Thyroid gland (tissue), 4 donors: ENCODE results near the gene ANKS1A. TPM values are rescaled to one million over a fixed set of nuclear protein-coding genes. Genes with fewer than 3 reads are reported as not detected.
A peak's percentile ranks its signal among the peaks of the same experiment; 100 is the strongest.

Experiments
- DNase-seq, 2 donors: peaks; one replicate each; pipeline ENCODE4 v3.0.0-alpha.2; 2019
- H3K27ac ChIP-seq, 3 donors: fragments of 200-600 bp; sonication (generic); 1 replicate in 2 of 3; 2 replicates in 1 of 3; pipeline ENCODE4 v1.5.1; 2016 to 2019; ENCODE audit warnings: mild to moderate bottlenecking in 1 of 3, moderate library complexity in 1 of 3
- H3K27me3 ChIP-seq: fragments of 200-600 bp; sonication (generic); one replicate; pipeline ENCODE4 v1.5.1; 2019
- H3K36me3 ChIP-seq, 2 donors: fragments of 200-600 bp; sonication (generic); one replicate each; pipeline ENCODE4 v1.5.1; 2016 to 2019
- H3K4me1 ChIP-seq, 2 donors: fragments of 200-600 bp; sonication (generic); one replicate each; pipeline ENCODE4 v1.5.1; 2017 to 2019
- H3K4me3 ChIP-seq, 3 donors: fragments of 200-600 bp; sonication (generic); replicated peaks in 1 of 3; 1 replicate in 2 of 3; 2 replicates in 1 of 3; pipeline ENCODE4 v1.5.1; 2016; ENCODE audit warnings: mild to moderate bottlenecking in 1 of 3
- H3K9me3 ChIP-seq: fragments of 200-600 bp; sonication (generic); one replicate; pipeline ENCODE4 v1.5.1; 2017
- POLR2A ChIP-seq, 2 donors: fragments of 450-650 bp; IDR thresholded peaks; one replicate each; pipeline ENCODE4 v1.6.1; 2017; ENCODE audit warnings: antibody characterized with exemption in 2 of 2, mild to moderate bottlenecking in 2 of 2, moderate library complexity in 1 of 2
- WGBS, 2 donors: methylation state at CpG; one replicate each; pipeline ENCODE4 v1.1.5; 2017; 5-methylcytosine and 5-hydroxymethylcytosine counted together
- intact Hi-C: fragments of 100-400 bp; cut with DNase I; formaldehyde crosslinking; loops from one replicate; pipeline ENCODE4 v1.15.1; 2023
- total RNA-seq, 4 donors: library from RNA; depleted of rRNA; stranded (reverse); fragments of >200 nt; gene quantifications; one replicate each; pipeline ENCODE4 v1.2.3, GENCODE V29; 2016
- TF ChIP-seq, protein P1 (sequence below), 6 experiments: fragments of 200-600 bp in 3 of 6; fragments of 450-650 bp in 3 of 6; sonication (generic) in 3 of 6; IDR thresholded peaks; one replicate each; pipeline ENCODE4 v1.5.1; 2016 to 2019; ENCODE audit warnings: antibody characterized with exemption in 6 of 6, mild to moderate bottlenecking in 2 of 6, inconsistent platforms in 1 of 6, moderate library complexity in 1 of 6

ANKS1A gene
- total RNA-seq, 4 donors from 2014 or later = 29.9 to 43.8 (median 34.4) TPM

DNA sequence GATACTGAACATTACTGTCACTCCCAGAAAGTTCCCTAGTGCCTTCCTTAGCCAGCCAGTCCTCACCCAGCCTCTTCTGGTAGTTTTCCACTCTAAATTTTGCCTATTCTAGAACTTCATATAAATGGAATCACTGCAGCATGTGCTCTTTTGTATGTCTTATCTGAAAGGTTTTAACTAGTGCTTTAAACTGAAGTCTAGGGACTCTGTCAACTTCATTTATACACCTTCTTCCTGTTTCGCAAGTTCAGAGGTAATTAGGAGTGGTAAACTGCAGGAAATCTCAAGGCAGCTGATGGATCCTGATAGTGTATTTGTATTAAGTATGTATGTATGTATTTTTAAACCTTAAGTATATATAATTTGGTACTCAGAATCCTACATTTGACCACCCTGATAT lies 157.8 kb downstream of the ANKS1A start:
- no peak for DNase-seq
- intact Hi-C loops = no loop called here
- Histone ChIP-seq H3K9me3 (no peaks in the 10 kb centered on the region), H3K4me1 (peaks cover 56 to 85% of the 10 kb centered on the region in 2 donors), H3K36me3 (no peaks in the 10 kb centered on the region), H3K27ac (peak overlapping the region; percentile 23 to 67 (median 60)), H3K27me3 (no peaks in the 10 kb centered on the region), H3K4me3 (no peak overlapping the region)
- TF ChIP-seq POLR2A (IDR thresholded peaks at IDR 0.05) = no peak
- TF ChIP-seq, protein P1, sequence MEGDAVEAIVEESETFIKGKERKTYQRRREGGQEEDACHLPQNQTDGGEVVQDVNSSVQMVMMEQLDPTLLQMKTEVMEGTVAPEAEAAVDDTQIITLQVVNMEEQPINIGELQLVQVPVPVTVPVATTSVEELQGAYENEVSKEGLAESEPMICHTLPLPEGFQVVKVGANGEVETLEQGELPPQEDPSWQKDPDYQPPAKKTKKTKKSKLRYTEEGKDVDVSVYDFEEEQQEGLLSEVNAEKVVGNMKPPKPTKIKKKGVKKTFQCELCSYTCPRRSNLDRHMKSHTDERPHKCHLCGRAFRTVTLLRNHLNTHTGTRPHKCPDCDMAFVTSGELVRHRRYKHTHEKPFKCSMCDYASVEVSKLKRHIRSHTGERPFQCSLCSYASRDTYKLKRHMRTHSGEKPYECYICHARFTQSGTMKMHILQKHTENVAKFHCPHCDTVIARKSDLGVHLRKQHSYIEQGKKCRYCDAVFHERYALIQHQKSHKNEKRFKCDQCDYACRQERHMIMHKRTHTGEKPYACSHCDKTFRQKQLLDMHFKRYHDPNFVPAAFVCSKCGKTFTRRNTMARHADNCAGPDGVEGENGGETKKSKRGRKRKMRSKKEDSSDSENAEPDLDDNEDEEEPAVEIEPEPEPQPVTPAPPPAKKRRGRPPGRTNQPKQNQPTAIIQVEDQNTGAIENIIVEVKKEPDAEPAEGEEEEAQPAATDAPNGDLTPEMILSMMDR (IDR thresholded peaks at IDR 0.05) = no peak
- WGBS, 2 donors = 77 to 79% methylated on average over 1 of the region's 1 CpG

DNA sequence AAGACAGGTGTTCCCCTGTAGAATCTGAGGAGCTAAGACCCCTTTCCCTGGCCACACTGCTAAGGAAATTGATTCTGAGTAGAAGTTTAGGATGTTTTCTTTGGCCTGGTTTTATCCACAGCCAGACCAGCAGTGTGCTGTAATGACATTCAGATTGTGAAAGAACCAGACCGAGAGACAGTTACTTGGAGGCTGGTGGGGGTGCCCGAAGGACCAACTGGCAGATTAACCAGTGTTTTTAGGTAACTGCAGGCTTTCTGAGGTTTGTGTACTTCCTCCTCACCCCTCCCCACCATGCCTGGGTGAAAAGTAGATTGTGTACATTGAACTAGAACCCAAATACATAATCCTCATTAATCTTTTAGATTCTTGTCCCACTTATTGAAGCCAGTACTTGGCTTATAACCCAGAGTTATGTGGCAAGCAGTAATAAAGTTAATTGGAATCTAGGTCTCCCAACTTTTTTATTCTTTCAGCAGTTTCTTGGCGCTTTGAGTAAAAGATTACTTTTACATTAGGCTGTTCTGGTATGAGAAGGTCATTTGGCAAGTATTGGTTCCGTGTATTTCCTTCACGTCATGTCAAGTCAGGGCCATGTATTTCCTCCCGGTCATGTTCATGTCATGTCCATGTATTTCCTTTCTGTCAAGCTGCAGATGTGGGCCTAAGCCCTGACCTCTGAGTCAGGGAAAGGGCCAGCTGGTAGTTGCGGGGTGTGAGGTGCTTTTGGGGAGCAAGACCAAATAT lies 158.4 kb downstream of the ANKS1A start:
- H3K4me3 ChIP-seq = no peak overlapping the region
- peaks cover 56 to 82% of the 10 kb centered on the region in 2 donors for H3K4me1 ChIP-seq
- no peak for TF ChIP-seq POLR2A (IDR thresholded peaks at IDR 0.05)
- TF ChIP-seq, protein P1 (IDR thresholded peaks at IDR 0.05) = no peak
- no peaks in the 10 kb centered on the region for H3K27me3 ChIP-seq
- no peaks in the 10 kb centered on the region for H3K9me3 ChIP-seq
- intact Hi-C loops = no loop called here
- H3K36me3 ChIP-seq = no peaks in the 10 kb centered on the region
- H3K27ac ChIP-seq = peak overlapping the region; percentile 23 to 67 (median 60)
- peak in 1 of 2 donors; percentile 40 for DNase-seq
- WGBS, 2 donors = 59 to 68% methylated on average over 7 of the region's 7 CpGs

DNA sequence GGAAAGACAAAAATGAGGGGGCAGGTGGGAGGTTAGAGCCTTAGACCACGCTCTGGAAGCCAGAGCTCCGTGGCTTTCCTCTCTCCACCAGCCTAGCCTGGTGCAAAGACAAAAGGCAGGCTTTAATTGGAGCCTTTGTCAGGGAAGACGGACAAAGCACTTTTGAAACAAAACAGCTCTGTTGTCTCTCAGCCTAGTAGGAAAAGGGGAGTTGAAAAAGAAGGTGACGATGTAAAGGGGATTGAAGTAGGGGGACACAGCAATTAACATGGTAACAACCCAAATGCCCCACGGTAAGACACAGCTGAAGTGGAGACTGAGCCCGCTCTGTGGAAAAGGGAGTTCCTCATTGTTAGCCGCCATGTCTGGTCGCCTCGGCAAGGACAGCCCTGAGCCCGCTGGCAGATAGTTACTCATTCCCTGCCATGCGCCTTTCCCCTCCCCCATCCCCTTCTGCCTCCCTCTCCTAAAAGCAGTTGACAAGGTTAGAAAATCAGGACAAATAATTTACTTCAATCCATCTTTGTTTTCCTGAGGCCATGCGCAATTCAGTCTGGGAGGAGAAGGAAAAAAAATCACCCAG lies 159.1 kb downstream of the ANKS1A start:
- 89 to 92% methylated on average over 12 of the region's 12 CpGs for WGBS, 2 donors
- H3K27me3 ChIP-seq = no peaks in the 10 kb centered on the region
- H3K4me1 ChIP-seq = peaks cover 56 to 85% of the 10 kb centered on the region in 2 donors
- TF ChIP-seq POLR2A (IDR thresholded peaks at IDR 0.05) = no peak
- TF ChIP-seq, protein P1 (IDR thresholded peaks at IDR 0.05) = no peak
- DNase-seq = no peak
- no peaks in the 10 kb centered on the region for H3K9me3 ChIP-seq
- H3K36me3 ChIP-seq = no peaks in the 10 kb centered on the region
- no peak overlapping the region for H3K4me3 ChIP-seq
- intact Hi-C loops = no loop called here
- H3K27ac ChIP-seq = peak overlapping the region; percentile 16 to 67 (median 60)

DNA sequence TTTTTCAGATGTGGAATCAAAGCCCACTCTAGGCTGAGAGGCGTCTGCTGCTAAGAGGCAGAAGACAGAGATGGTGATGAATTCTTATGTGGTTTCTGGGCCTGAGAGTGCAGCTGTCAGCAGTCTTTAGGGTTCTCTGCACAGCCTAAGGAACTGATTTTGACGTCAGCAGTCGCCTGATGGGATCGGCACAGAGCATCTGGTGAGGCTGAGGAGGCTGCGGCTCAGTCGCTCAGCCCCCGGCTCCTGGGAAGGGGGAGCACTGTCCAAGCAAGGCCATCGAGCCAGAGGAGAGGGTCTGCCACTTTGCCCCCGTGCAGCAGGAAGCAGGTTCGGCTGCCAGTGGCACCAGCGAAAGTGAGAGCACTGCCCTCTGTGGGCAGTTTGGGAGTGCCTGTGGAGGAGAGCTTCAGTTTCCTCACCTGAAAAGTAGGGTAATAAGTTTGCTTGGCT lies 159.6 kb downstream of the ANKS1A start:
- Histone ChIP-seq H3K27me3 (no peaks in the 10 kb centered on the region), H3K27ac (peak overlapping the region in 2 of 3 donors; percentile 60 to 67), H3K4me3 (no peak overlapping the region), H3K4me1 (peaks cover 50 to 82% of the 10 kb centered on the region in 2 donors), H3K36me3 (no peaks in the 10 kb centered on the region), H3K9me3 (no peaks in the 10 kb centered on the region)
- intact Hi-C loops = no loop called here
- 66 to 73% methylated on average over 11 of the region's 11 CpGs for WGBS, 2 donors
- DNase-seq = no peak
- TF ChIP-seq, protein P1 (IDR thresholded peaks at IDR 0.05) = no peak
- TF ChIP-seq POLR2A (IDR thresholded peaks at IDR 0.05) = no peak
